ENCODE results near the gene LRFN3. TPM values are rescaled to one million over a fixed set of nuclear protein-coding genes. Genes with fewer than 3 reads are reported as not detected.

The LRFN3 gene
- total RNA-seq, 1 donor from 2014 or later = 15.3 TPM

DNA sequence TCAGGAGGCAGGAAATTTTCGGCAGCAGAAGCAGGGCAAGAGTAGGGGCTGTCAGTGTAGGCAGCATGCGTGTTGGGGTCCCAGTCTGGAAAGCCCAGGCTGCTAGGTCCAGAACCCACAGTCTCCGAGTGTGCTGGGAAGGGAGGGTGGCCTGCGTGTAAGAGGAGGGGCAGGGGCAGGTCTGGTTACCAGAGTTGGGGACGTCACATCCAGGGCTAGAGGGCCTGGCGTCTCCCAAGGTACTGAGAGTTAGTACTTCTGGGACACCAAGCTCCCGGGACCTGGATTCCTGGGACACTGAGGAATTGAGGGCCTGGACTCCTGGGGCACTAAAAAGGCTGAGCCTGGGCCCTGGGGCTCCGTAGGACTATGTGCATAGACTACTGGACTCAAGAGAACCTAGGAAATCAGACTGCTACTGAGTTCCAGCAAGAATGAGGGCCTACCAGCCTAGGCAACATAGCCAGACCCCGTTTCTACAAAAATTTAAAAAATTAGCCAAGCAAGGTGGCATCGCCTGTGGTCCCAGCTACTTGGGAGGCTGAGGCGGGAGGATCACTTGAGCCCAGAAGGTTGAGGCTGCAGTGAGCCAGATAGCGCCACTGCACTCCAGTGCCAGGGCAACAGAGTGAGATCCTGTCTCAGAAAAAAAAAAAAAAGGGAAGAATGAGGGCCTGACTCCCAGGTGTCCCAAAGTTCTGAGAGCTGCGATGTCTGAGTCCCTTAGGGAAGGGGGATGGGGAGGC, 38.3 kb upstream of the LRFN3 start:
- H3K36me3 Mint-ChIP-seq (ENCODE audit: low read depth, unreplicated experiment) = no peaks in the 10 kb centered on the region
- peak overlapping the region; percentile 26 for H3K27ac Mint-ChIP-seq (ENCODE audit: unreplicated experiment)
- Histone ChIP-seq H3K9me3 (ENCODE audit: insufficient read depth, low read depth, low read length) (no peaks in the 10 kb centered on the region), H3K4me1 (ENCODE audit: insufficient read depth, low read length) (peaks cover 22% of the 10 kb centered on the region), H4K20me1 (ENCODE audit: insufficient read depth, low read length) (no peaks in the 10 kb centered on the region), H3K36me3 (ENCODE audit: insufficient read depth, low read length) (peaks cover 2% of the 10 kb centered on the region), H3K4me3 (ENCODE audit: insufficient read depth, low read depth, low read length) (no peak overlapping the region), H2AFZ (ENCODE audit: low read depth, low read length) (no peak overlapping the region), H3K79me2 (ENCODE audit: insufficient read depth, low read length) (peaks cover 4% of the 10 kb centered on the region), H3K27ac (ENCODE audit: low read depth, low read length) (no peak overlapping the region), H3K27me3 (ENCODE audit: insufficient read depth, low read length) (no peaks in the 10 kb centered on the region), H3K4me2 (ENCODE audit: low read length) (peak overlapping the region; percentile 94), H3K9ac (ENCODE audit: low read length) (peak overlapping the region; percentile 82)
- no peaks in the 10 kb centered on the region for H3K9me3 Mint-ChIP-seq (ENCODE audit: unreplicated experiment)
- peaks cover 13% of the 10 kb centered on the region for H3K4me1 Mint-ChIP-seq (ENCODE audit: low read depth, unreplicated experiment)
- no peak for TF ChIP-seq CTCF (IDR thresholded peaks at IDR 0.05; ENCODE audit: insufficient read depth, low read depth, low read length)
- no peak for TF ChIP-seq EZH2 (IDR thresholded peaks at IDR 0.05; ENCODE audit: insufficient read depth, low read length)
- no peak for DNase-seq (ENCODE audit: low read depth)
- no peak for FAIRE-seq
- H3K4me3 Mint-ChIP-seq (ENCODE audit: unreplicated experiment) = peak overlapping the region; percentile 92
- peaks cover 1% of the 10 kb centered on the region for H3K27me3 Mint-ChIP-seq (ENCODE audit: low read depth, unreplicated experiment)

DNA sequence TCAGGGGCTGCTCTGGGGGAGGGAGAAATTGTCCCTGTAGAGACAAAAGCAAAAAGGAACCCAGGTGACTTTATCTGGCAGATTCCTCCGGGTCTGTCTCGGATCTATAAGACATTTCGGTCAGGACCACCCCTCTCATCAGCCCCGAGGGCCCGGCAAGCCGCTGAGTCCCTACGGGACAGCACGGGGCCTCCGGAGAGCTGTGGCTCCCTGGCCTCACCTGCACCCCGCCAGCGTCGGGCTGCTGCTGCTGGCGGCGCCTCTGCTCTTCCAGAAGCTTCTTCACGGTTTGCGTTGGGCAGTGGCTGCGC, 37.7 kb upstream of the LRFN3 start:
- Histone ChIP-seq H3K9me3 (ENCODE audit: insufficient read depth, low read depth, low read length) (no peaks in the 10 kb centered on the region), H3K27me3 (ENCODE audit: insufficient read depth, low read length) (no peaks in the 10 kb centered on the region), H3K4me3 (ENCODE audit: insufficient read depth, low read depth, low read length) (peak overlapping the region; percentile 75), H3K9ac (ENCODE audit: low read length) (peak overlapping the region; percentile 82), H3K79me2 (ENCODE audit: insufficient read depth, low read length) (peaks cover 4% of the 10 kb centered on the region), H3K4me2 (ENCODE audit: low read length) (peak overlapping the region; percentile 94), H3K36me3 (ENCODE audit: insufficient read depth, low read length) (peaks cover 2% of the 10 kb centered on the region), H3K4me1 (ENCODE audit: insufficient read depth, low read length) (peaks cover 27% of the 10 kb centered on the region), H4K20me1 (ENCODE audit: insufficient read depth, low read length) (no peaks in the 10 kb centered on the region), H2AFZ (ENCODE audit: low read depth, low read length) (peak overlapping the region; percentile 81), H3K27ac (ENCODE audit: low read depth, low read length) (no peak overlapping the region)
- H3K4me3 Mint-ChIP-seq (ENCODE audit: unreplicated experiment) = peak overlapping the region; percentile 92
- FAIRE-seq (no peak), DNase-seq (ENCODE audit: low read depth) (no peak)
- TF ChIP-seq CTCF (IDR thresholded peaks at IDR 0.05; ENCODE audit: insufficient read depth, low read depth, low read length) = no peak
- TF ChIP-seq EZH2 (IDR thresholded peaks at IDR 0.05; ENCODE audit: insufficient read depth, low read length) = no peak
- H3K27me3 Mint-ChIP-seq (ENCODE audit: low read depth, unreplicated experiment) = peaks cover 2% of the 10 kb centered on the region
- H3K27ac Mint-ChIP-seq (ENCODE audit: unreplicated experiment) = no peak overlapping the region
- H3K4me1 Mint-ChIP-seq (ENCODE audit: low read depth, unreplicated experiment) = peaks cover 11% of the 10 kb centered on the region
- H3K36me3 Mint-ChIP-seq (ENCODE audit: low read depth, unreplicated experiment) = no peaks in the 10 kb centered on the region
- no peaks in the 10 kb centered on the region for H3K9me3 Mint-ChIP-seq (ENCODE audit: unreplicated experiment)

DNA sequence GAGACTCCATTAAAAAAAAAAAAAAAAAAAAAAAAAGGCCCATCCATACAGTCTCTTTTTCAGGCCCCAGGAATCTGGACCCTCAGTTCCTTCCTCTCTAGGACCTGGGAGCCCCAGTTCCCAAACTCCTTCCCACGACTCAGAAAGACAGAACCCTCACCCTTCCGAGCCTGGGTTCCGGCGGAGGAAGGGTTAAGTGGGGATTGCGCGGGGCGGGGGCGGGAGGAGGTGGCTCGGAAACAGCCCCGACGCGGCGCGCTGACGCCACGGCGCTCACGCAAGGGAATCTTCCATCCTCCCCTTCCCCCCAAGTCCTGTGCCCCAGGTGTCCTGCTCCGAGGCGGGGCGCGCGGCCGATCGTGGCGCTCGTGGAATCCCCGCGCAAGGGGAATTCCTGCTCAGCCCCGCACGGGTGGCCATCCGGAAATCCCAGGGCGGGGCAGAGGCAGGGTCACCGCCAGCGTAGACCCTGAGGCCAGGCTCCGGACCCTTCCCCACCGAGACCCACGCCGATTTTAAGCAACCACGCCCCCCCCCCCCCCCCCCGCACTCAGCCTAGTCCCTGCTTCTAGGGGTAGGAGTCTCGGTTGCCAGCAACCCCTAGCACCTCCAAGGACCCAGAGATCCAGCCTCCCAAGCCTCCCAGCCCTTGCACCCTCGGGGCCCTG, 36.5 kb upstream of the LRFN3 start:
- peak overlapping the region; percentile 94 for H3K4me2 ChIP-seq (ENCODE audit: low read length)
- no peaks in the 10 kb centered on the region for H4K20me1 ChIP-seq (ENCODE audit: insufficient read depth, low read length)
- peaks cover 11% of the 10 kb centered on the region for H3K4me1 Mint-ChIP-seq (ENCODE audit: low read depth, unreplicated experiment)
- H3K27ac ChIP-seq (ENCODE audit: low read depth, low read length) = peak overlapping the region; percentile 57
- H3K27me3 Mint-ChIP-seq (ENCODE audit: low read depth, unreplicated experiment) = peaks cover 2% of the 10 kb centered on the region
- FAIRE-seq = no peak
- no peaks in the 10 kb centered on the region for H3K27me3 ChIP-seq (ENCODE audit: insufficient read depth, low read length)
- H3K9me3 Mint-ChIP-seq (ENCODE audit: unreplicated experiment) = no peaks in the 10 kb centered on the region
- H3K4me1 ChIP-seq (ENCODE audit: insufficient read depth, low read length) = peaks cover 32% of the 10 kb centered on the region
- H2AFZ ChIP-seq (ENCODE audit: low read depth, low read length) = peak overlapping the region; percentile 75
- DNase-seq (ENCODE audit: low read depth) = peak; percentile 72
- H3K9ac ChIP-seq (ENCODE audit: low read length) = peak overlapping the region; percentile 82
- peak overlapping the region; percentile 75 for H3K4me3 ChIP-seq (ENCODE audit: insufficient read depth, low read depth, low read length)
- peaks cover 4% of the 10 kb centered on the region for H3K79me2 ChIP-seq (ENCODE audit: insufficient read depth, low read length)
- peak overlapping the region; percentile 91 for H3K27ac Mint-ChIP-seq (ENCODE audit: unreplicated experiment)
- no peaks in the 10 kb centered on the region for H3K36me3 Mint-ChIP-seq (ENCODE audit: low read depth, unreplicated experiment)
- H3K4me3 Mint-ChIP-seq (ENCODE audit: unreplicated experiment) = peak overlapping the region; percentile 92
- H3K9me3 ChIP-seq (ENCODE audit: insufficient read depth, low read depth, low read length) = no peaks in the 10 kb centered on the region
- H3K36me3 ChIP-seq (ENCODE audit: insufficient read depth, low read length) = peaks cover 2% of the 10 kb centered on the region
- TF ChIP-seq EZH2 (IDR thresholded peaks at IDR 0.05; ENCODE audit: insufficient read depth, low read length) (no peak), CTCF (IDR thresholded peaks at IDR 0.05; ENCODE audit: insufficient read depth, low read depth, low read length) (no peak)

All from astrocyte (in vitro differentiated cells and primary cell).